GM23248 (cell line): ENCODE data around the gene PJA1.

Experiments used
- EZH2 ChIP-seq: fragments of 200-600 bp; sonication (generic); IDR thresholded peaks from 2 replicates; pipeline ENCODE4 v1.6.1; 2018; ENCODE audit warnings: antibody characterized with exemption, mild to moderate bottlenecking; ENCODE audit not compliant: insufficient read depth, poor library complexity, severe bottlenecking
- EZH2phosphoT487 ChIP-seq: fragments of 200-600 bp; sonication (generic); IDR thresholded peaks from 2 replicates; pipeline ENCODE4 v1.6.1; 2018; ENCODE audit warnings: antibody characterized with exemption, moderate library complexity, mild to moderate bottlenecking, low read depth; ENCODE audit not compliant: insufficient read depth

DNA sequence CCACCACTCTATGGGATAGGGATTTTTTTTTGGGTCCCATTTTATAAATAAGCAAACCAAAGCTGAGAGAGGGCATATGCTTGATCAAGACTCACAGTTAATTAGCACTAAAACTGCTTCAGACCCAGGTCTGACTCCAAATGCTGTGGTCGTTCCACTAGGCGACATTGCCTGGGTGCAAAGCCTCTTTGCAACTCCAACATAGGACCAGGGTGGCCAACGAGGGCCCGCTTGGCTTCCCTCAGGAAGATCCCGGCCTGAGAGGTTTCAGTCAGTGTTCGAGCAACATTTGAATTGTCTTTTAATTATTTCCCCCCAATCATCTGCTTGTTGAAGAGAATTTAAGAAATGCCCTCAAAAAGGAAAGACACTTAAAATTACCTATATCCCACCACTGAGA, 11.2 kb downstream of the PJA1 start:
- TF ChIP-seq EZH2 = no peak
- no peak for TF ChIP-seq EZH2phosphoT487
